OCI-LY1 (cell line): ENCODE data around the gene SLC22A15.

Experiments
- H2AFZ ChIP-seq: fragments of 200-600 bp; sonication (generic), shearing (Covaris generic); 2 replicates; pipeline ENCODE4 v1.6.0; 2014; ENCODE audit warnings: antibody characterized with exemption, mild to moderate bottlenecking, low read length
- H3F3A ChIP-seq: fragments of 200-600 bp; sonication (generic), shearing (Covaris generic); 2 replicates; pipeline ENCODE4 v1.6.0; 2014; ENCODE audit warnings: mild to moderate bottlenecking, antibody characterized with exemption, low read length, moderate library complexity; ENCODE audit not compliant: insufficient read depth
- H3K27ac ChIP-seq: fragments of 200-600 bp; sonication (generic); 2 replicates; pipeline ENCODE4 v1.5.1; 2014; ENCODE audit warnings: low read length, mixed run types, mild to moderate bottlenecking, low read depth; ENCODE audit not compliant: poor library complexity, severe bottlenecking
- H3K27me3 ChIP-seq: fragments of 200-600 bp; sonication (generic); 2 replicates; pipeline ENCODE4 v1.6.0; 2014; ENCODE audit warnings: antibody characterized with exemption, mild to moderate bottlenecking, low read length, moderate library complexity; ENCODE audit not compliant: insufficient read depth
- H3K36me3 ChIP-seq: fragments of 200-600 bp; sonication (generic); 2 replicates; pipeline ENCODE4 v1.6.1; 2014; ENCODE audit warnings: mild to moderate bottlenecking, antibody characterized with exemption, low read length, moderate library complexity, mixed read lengths; ENCODE audit not compliant: insufficient read depth
- H3K4me1 ChIP-seq: fragments of 200-600 bp; sonication (generic); 2 replicates; pipeline ENCODE4 v1.5.1; 2014; ENCODE audit warnings: mild to moderate bottlenecking, low read length, moderate library complexity; ENCODE audit not compliant: insufficient read depth, severe bottlenecking
- H3K4me2 ChIP-seq: fragments of 200-600 bp; sonication (generic), shearing (Covaris generic); 2 replicates; pipeline ENCODE4 v1.6.1; 2014; ENCODE audit warnings: low read length
- H3K4me3 ChIP-seq: fragments of 200-600 bp; sonication (generic); 2 replicates; pipeline ENCODE4 v1.5.1; 2014; ENCODE audit warnings: low read length, low read depth, mild to moderate bottlenecking, mixed read lengths; ENCODE audit not compliant: poor library complexity, severe bottlenecking
- H3K79me2 ChIP-seq: fragments of 200-600 bp; shearing (Covaris generic); 2 replicates; pipeline ENCODE4 v1.6.1; 2016; ENCODE audit warnings: mixed run types, low read length, mixed read lengths; ENCODE audit not compliant: insufficient read depth
- H3K9ac ChIP-seq: fragments of 200-600 bp; sonication (generic), shearing (Covaris generic); 2 replicates; pipeline ENCODE4 v1.6.1; 2014; ENCODE audit warnings: mild to moderate bottlenecking, low read length, mixed read lengths
- H3K9me2 ChIP-seq: fragments of 200-600 bp; sonication (generic), shearing (Covaris generic); 2 replicates; pipeline ENCODE4 v1.6.1; 2014; ENCODE audit warnings: low read depth, mild to moderate bottlenecking, low read length, mixed read lengths
- H3K9me3 ChIP-seq: fragments of 200-600 bp; shearing (Covaris generic); 2 replicates; pipeline ENCODE4 v1.6.1; 2014; ENCODE audit warnings: low read length, mixed read lengths
- H4K20me1 ChIP-seq: fragments of 200-600 bp; sonication (generic), shearing (Covaris generic); 2 replicates; pipeline ENCODE4 v1.6.0; 2016; ENCODE audit warnings: mild to moderate bottlenecking, low read length; ENCODE audit not compliant: insufficient read depth
- EZH2 ChIP-seq: fragments of 200-600 bp; sonication (generic), shearing (Covaris generic); IDR thresholded peaks from 2 replicates; pipeline ENCODE4 v1.8.0; 2017; ENCODE audit warnings: borderline replicate concordance, mixed run types, mild to moderate bottlenecking, antibody characterized with exemption, low read length, moderate library complexity, mixed read lengths
- TF ChIP-seq, protein P1 (sequence below): fragments of 200-600 bp; sonication (generic), shearing (Covaris generic); IDR thresholded peaks from 2 replicates; pipeline ENCODE4 v1.5.1; 2017; ENCODE audit warnings: mild to moderate bottlenecking, antibody characterized with exemption, low read length, moderate library complexity, mixed read lengths

SLC22A15 gene

DNA sequence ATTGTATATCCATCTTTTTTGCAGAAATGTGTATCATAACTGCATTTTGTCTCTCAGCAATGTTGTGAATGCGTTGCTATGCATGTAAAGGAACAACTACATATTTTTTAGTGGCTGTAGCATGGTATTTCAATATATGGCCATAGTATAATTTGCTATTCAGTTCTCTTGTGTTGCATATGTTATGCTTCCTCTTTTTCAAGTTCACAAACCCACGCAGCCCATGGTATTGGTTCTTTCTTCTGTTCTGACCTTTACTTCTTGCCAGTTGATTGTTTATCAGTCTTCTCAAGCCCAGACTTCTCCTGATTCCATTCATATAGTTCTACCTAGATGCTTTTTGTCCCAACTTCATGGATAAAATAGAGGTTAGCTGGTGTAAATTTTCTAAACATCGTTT, 6.1 kb downstream of the SLC22A15 start:
- Histone ChIP-seq H3K36me3 (no peaks in the 10 kb centered on the region), H3K9ac (no peak overlapping the region), H3K27ac (no peak overlapping the region), H3K4me3 (no peak overlapping the region), H3K4me2 (no peak overlapping the region), H3F3A (no peaks in the 10 kb centered on the region), H2AFZ (no peak overlapping the region), H3K79me2 (no peaks in the 10 kb centered on the region), H4K20me1 (no peaks in the 10 kb centered on the region), H3K27me3 (no peaks in the 10 kb centered on the region), H3K9me3 (no peaks in the 10 kb centered on the region), H3K4me1 (no peaks in the 10 kb centered on the region), H3K9me2 (no peaks in the 10 kb centered on the region)
- no peak for TF ChIP-seq EZH2
- TF ChIP-seq, protein P1, sequence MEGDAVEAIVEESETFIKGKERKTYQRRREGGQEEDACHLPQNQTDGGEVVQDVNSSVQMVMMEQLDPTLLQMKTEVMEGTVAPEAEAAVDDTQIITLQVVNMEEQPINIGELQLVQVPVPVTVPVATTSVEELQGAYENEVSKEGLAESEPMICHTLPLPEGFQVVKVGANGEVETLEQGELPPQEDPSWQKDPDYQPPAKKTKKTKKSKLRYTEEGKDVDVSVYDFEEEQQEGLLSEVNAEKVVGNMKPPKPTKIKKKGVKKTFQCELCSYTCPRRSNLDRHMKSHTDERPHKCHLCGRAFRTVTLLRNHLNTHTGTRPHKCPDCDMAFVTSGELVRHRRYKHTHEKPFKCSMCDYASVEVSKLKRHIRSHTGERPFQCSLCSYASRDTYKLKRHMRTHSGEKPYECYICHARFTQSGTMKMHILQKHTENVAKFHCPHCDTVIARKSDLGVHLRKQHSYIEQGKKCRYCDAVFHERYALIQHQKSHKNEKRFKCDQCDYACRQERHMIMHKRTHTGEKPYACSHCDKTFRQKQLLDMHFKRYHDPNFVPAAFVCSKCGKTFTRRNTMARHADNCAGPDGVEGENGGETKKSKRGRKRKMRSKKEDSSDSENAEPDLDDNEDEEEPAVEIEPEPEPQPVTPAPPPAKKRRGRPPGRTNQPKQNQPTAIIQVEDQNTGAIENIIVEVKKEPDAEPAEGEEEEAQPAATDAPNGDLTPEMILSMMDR, result no peak

DNA sequence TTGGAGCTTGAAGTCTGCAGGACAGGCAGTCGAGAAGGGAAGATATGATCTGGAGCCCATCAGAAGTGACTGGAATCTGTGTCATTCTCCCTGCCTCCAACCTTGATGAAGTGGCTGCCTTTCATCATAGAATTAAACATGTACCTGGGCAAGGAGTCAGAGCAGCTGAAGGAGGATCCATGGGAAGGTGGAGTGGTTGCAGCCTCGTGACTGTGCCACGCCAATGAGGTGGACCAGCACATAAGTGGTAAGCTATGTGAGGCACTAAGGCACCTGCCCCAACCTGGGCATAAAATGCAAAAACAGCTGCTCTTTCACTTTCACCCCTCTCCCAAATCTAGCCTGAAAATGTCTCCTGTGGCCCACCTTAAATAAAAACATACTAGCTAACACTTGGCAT, 7.3 kb downstream of the SLC22A15 start:
- TF ChIP-seq, protein P1, result no peak
- no peak for TF ChIP-seq EZH2

DNA sequence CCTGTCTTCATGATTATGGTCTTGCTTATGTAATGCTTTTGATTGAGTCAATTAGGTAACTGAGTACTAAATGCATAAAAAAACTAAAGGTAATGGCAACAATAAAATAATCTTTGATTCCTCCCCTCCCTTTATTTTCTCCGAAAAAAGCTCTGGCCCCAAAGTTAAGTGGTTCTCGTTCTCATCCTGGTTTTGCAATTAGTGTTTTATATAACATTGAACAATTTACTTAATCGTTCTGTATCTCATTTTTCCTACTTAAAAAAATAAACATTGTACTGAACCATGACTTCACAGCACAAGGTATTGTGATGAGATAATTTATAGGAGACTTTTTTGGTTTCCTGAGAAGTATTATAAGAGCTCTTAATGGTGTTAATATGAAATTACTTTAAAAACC, 11.3 kb downstream of the SLC22A15 start:
- Histone ChIP-seq H3K27me3 (no peaks in the 10 kb centered on the region), H3K9me2 (no peaks in the 10 kb centered on the region), H4K20me1 (no peaks in the 10 kb centered on the region), H3K4me1 (no peaks in the 10 kb centered on the region), H3K27ac (no peak overlapping the region), H3K79me2 (no peaks in the 10 kb centered on the region), H3K9me3 (no peaks in the 10 kb centered on the region), H2AFZ (no peak overlapping the region), H3K9ac (no peak overlapping the region), H3K36me3 (no peaks in the 10 kb centered on the region), H3K4me3 (no peak overlapping the region), H3F3A (no peaks in the 10 kb centered on the region), H3K4me2 (no peak overlapping the region)
- no peak for TF ChIP-seq EZH2
- TF ChIP-seq, protein P1, result no peak

More for the DNA sequence above, 7.3 kb downstream of the SLC22A15 start:
- no peaks in the 10 kb centered on the region for H3K9me3 ChIP-seq
- H4K20me1 ChIP-seq, result no peaks in the 10 kb centered on the region
- H3K79me2 ChIP-seq, result no peaks in the 10 kb centered on the region
- no peaks in the 10 kb centered on the region for H3F3A ChIP-seq
- H3K4me1 ChIP-seq, result no peaks in the 10 kb centered on the region
- no peaks in the 10 kb centered on the region for H3K27me3 ChIP-seq
- H2AFZ ChIP-seq, result no peak overlapping the region
- H3K9ac ChIP-seq, result no peak overlapping the region
- H3K9me2 ChIP-seq, result no peaks in the 10 kb centered on the region
- no peaks in the 10 kb centered on the region for H3K36me3 ChIP-seq
- H3K27ac ChIP-seq, result no peak overlapping the region
- no peak overlapping the region for H3K4me3 ChIP-seq
- no peak overlapping the region for H3K4me2 ChIP-seq
